GM23338 (cell line): Measurements from ENCODE around the gene FTO.

Experiments used
- CREB1 ChIP-seq: fragments of 250-450 bp; sonication (Bioruptor Pico); IDR thresholded peaks from 2 replicates; pipeline ENCODE4 v1.5.0; 2020; ENCODE audit warnings: low read depth, mild to moderate bottlenecking, moderate library complexity
- EZH2 ChIP-seq: fragments of 200-600 bp; sonication (generic); IDR thresholded peaks from one replicate; pipeline ENCODE4 v1.8.0; 2017; ENCODE audit warnings: antibody characterized with exemption, mild to moderate bottlenecking, low read depth; ENCODE audit not compliant: unreplicated experiment
- EZH2phosphoT487 ChIP-seq: fragments of 200-600 bp; sonication (generic); IDR thresholded peaks from one replicate; pipeline ENCODE4 v1.8.1; 2018; ENCODE audit warnings: antibody characterized with exemption; ENCODE audit not compliant: unreplicated experiment
- JUNB ChIP-seq: IDR thresholded peaks from one replicate; pipeline ENCODE4 v1.6.1; 2016; ENCODE audit warnings: antibody characterized with exemption; ENCODE audit not compliant: unreplicated experiment
- NANOG ChIP-seq: IDR thresholded peaks from 2 replicates; pipeline ENCODE4 v1.6.1; 2016; ENCODE audit warnings: antibody characterized with exemption, borderline replicate concordance
- POLR2AphosphoS5 ChIP-seq: IDR thresholded peaks from 2 replicates; pipeline ENCODE4 v1.6.1; 2016; ENCODE audit warnings: antibody characterized with exemption, low read depth
- REST ChIP-seq: IDR thresholded peaks from one replicate; pipeline ENCODE4 v1.6.1; 2018; ENCODE audit warnings: antibody characterized with exemption; ENCODE audit not compliant: unreplicated experiment
- STAT1 ChIP-seq: IDR thresholded peaks from one replicate; pipeline ENCODE4 v1.6.1; 2016; ENCODE audit warnings: antibody characterized with exemption; ENCODE audit not compliant: unreplicated experiment
- TF ChIP-seq, protein P1 (sequence below), 2 experiments: fragments of 200-600 bp in 1 of 2; sonication (generic) in 1 of 2; conservative IDR thresholded peaks; 2 replicates each; pipeline versions ENCODE4 v1.5.1 to v1.6.1; 2016 to 2017; ENCODE audit warnings: antibody characterized with exemption in 2 of 2, low read depth in 2 of 2, mild to moderate bottlenecking in 2 of 2, moderate library complexity in 1 of 2
- TF ChIP-seq, protein P2 (sequence below): IDR thresholded peaks from 2 replicates; pipeline ENCODE4 v1.6.1; 2016; ENCODE audit warnings: antibody characterized with exemption
- TF ChIP-seq, protein P3 (sequence below): fragments of 250-450 bp; sonication (Bioruptor Pico); IDR thresholded peaks from 2 replicates; pipeline ENCODE4 v1.5.0; 2020; ENCODE audit warnings: mild to moderate bottlenecking, moderate library complexity

DNA sequence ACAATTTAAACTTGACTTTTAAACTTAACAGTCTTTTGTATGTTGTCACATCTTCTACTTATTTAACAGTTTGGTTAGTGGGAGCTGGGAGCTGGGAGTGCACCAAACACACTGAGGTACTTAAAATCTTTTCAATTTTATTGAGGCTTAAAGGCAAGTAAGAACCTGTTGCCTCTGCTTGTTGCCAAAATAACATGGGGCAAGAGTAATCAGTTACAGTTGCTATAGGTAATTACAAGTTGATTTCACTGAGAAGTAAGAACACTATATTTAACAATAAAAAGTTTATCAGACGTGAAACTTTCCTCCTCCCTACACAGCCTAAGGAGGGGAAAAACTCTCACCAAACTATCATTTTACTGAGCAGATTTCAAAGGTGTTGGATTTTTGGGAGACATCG lies 135.2 kb downstream of the FTO start:
- no peak for TF ChIP-seq CREB1 (CRISPR knock-in tag)
- TF ChIP-seq, protein P1, sequence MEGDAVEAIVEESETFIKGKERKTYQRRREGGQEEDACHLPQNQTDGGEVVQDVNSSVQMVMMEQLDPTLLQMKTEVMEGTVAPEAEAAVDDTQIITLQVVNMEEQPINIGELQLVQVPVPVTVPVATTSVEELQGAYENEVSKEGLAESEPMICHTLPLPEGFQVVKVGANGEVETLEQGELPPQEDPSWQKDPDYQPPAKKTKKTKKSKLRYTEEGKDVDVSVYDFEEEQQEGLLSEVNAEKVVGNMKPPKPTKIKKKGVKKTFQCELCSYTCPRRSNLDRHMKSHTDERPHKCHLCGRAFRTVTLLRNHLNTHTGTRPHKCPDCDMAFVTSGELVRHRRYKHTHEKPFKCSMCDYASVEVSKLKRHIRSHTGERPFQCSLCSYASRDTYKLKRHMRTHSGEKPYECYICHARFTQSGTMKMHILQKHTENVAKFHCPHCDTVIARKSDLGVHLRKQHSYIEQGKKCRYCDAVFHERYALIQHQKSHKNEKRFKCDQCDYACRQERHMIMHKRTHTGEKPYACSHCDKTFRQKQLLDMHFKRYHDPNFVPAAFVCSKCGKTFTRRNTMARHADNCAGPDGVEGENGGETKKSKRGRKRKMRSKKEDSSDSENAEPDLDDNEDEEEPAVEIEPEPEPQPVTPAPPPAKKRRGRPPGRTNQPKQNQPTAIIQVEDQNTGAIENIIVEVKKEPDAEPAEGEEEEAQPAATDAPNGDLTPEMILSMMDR (conservative IDR thresholded peaks at IDR 0.05; ENCODE audit: low read depth in 2 of 2) = no peak
- no peak for TF ChIP-seq EZH2phosphoT487
- no peak for TF ChIP-seq POLR2AphosphoS5
- TF ChIP-seq, protein P2, sequence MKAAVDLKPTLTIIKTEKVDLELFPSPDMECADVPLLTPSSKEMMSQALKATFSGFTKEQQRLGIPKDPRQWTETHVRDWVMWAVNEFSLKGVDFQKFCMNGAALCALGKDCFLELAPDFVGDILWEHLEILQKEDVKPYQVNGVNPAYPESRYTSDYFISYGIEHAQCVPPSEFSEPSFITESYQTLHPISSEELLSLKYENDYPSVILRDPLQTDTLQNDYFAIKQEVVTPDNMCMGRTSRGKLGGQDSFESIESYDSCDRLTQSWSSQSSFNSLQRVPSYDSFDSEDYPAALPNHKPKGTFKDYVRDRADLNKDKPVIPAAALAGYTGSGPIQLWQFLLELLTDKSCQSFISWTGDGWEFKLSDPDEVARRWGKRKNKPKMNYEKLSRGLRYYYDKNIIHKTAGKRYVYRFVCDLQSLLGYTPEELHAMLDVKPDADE = no peak
- TF ChIP-seq REST = no peak
- no peak for TF ChIP-seq EZH2
- TF ChIP-seq NANOG = no peak
- no peak for TF ChIP-seq JUNB
- TF ChIP-seq, protein P3, sequence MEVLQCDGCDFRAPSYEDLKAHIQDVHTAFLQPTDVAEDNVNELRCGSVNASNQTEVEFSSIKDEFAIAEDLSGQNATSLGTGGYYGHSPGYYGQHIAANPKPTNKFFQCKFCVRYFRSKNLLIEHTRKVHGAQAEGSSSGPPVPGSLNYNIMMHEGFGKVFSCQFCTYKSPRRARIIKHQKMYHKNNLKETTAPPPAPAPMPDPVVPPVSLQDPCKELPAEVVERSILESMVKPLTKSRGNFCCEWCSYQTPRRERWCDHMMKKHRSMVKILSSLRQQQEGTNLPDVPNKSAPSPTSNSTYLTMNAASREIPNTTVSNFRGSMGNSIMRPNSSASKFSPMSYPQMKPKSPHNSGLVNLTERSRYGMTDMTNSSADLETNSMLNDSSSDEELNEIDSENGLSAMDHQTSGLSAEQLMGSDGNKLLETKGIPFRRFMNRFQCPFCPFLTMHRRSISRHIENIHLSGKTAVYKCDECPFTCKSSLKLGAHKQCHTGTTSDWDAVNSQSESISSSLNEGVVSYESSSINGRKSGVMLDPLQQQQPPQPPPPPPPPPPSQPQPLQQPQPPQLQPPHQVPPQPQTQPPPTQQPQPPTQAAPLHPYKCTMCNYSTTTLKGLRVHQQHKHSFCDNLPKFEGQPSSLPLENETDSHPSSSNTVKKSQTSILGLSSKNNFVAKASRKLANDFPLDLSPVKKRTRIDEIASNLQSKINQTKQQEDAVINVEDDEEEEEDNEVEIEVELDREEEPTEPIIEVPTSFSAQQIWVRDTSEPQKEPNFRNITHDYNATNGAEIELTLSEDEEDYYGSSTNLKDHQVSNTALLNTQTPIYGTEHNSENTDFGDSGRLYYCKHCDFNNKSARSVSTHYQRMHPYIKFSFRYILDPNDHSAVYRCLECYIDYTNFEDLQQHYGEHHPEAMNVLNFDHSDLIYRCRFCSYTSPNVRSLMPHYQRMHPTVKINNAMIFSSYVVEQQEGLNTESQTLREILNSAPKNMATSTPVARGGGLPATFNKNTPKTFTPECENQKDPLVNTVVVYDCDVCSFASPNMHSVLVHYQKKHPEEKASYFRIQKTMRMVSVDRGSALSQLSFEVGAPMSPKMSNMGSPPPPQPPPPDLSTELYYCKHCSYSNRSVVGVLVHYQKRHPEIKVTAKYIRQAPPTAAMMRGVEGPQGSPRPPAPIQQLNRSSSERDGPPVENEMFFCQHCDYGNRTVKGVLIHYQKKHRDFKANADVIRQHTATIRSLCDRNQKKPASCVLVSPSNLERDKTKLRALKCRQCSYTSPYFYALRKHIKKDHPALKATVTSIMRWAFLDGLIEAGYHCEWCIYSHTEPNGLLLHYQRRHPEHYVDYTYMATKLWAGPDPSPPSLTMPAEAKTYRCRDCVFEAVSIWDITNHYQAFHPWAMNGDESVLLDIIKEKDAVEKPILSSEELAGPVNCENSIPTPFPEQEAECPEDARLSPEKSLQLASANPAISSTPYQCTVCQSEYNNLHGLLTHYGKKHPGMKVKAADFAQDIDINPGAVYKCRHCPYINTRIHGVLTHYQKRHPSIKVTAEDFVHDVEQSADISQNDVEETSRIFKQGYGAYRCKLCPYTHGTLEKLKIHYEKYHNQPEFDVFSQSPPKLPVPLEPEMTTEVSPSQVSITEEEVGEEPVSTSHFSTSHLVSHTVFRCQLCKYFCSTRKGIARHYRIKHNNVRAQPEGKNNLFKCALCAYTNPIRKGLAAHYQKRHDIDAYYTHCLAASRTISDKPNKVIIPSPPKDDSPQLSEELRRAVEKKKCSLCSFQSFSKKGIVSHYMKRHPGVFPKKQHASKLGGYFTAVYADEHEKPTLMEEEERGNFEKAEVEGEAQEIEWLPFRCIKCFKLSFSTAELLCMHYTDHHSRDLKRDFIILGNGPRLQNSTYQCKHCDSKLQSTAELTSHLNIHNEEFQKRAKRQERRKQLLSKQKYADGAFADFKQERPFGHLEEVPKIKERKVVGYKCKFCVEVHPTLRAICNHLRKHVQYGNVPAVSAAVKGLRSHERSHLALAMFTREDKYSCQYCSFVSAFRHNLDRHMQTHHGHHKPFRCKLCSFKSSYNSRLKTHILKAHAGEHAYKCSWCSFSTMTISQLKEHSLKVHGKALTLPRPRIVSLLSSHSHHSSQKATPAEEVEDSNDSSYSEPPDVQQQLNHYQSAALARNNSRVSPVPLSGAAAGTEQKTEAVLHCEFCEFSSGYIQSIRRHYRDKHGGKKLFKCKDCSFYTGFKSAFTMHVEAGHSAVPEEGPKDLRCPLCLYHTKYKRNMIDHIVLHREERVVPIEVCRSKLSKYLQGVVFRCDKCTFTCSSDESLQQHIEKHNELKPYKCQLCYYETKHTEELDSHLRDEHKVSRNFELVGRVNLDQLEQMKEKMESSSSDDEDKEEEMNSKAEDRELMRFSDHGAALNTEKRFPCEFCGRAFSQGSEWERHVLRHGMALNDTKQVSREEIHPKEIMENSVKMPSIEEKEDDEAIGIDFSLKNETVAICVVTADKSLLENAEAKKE (CRISPR knock-in tag) = no peak
- TF ChIP-seq STAT1 = no peak
